HG03139 (cell line): Measurements from ENCODE around the gene PCBP4.

Source experiments
- ATAC-seq: cut with Tn5 transposase; IDR thresholded peaks from one replicate; pipeline ENCODE4 v1.9.1; 2021; ENCODE audit not compliant: unreplicated experiment

PCBP4 gene

GRCh38 chr3:51958603-51959521, 8.4 kb downstream of the PCBP4 start:
- no peak for ATAC-seq

GRCh38 chr3:51957520-51958205, 9.6 kb downstream of the PCBP4 start:
- no peak for ATAC-seq

- no peak for ATAC-seq
These were observed 11.1 kb downstream of the PCBP4 start for GRCh38 chr3:51955893-51956770.

- ATAC-seq = no peak
These were observed 11.9 kb downstream of the PCBP4 start, which contains the start of gene GPR62 for GRCh38 chr3:51955175-51955892. TSS of gene GPR62 (plus strand) at chr3:51955381. CDS start at chr3:51955653, 272 bp downstream.

GRCh38 chr3:51954713-51955112, 12.5 kb downstream of the PCBP4 start:
- no peak for ATAC-seq

- ATAC-seq = no peak
These were observed 13.1 kb downstream of the PCBP4 start for GRCh38 chr3:51954105-51954504.

GRCh38 chr3:51953445-51953844, 13.8 kb downstream of the PCBP4 start:
- ATAC-seq = no peak

- ATAC-seq = no peak
These were observed 16.4 kb downstream of the PCBP4 start for GRCh38 chr3:51950899-51951298.

GRCh38 chr3:51949121-51949520, 18.1 kb downstream of the PCBP4 start:
- ATAC-seq = no peak

- ATAC-seq = no peak
These were observed 19.2 kb downstream of the PCBP4 start for GRCh38 chr3:51948016-51948580.

- ATAC-seq = no peak
These were observed 19.9 kb downstream of the PCBP4 start for GRCh38 chr3:51947215-51947900.

GRCh38 chr3:51946796-51947195, 20.5 kb downstream of the PCBP4 start:
- no peak for ATAC-seq

GRCh38 chr3:51945926-51946705, 21.1 kb downstream of the PCBP4 start:
- ATAC-seq = no peak

- no peak for ATAC-seq
These were observed 22.0 kb downstream of the PCBP4 start for GRCh38 chr3:51945031-51945840.

GRCh38 chr3:51944451-51945021, 22.7 kb downstream of the PCBP4 start:
- no peak for ATAC-seq

- ATAC-seq = no peak
These were observed 23.5 kb downstream of the PCBP4 start for GRCh38 chr3:51943451-51944391.
